ENCODE measurements around the gene ALOX15B.
"Not testable (repeated sequence)": the region's sequence is repeated elsewhere in the genome, so short reads cannot be mapped to it uniquely, and the experiment has no call there.

ALOX15B gene

DNA sequence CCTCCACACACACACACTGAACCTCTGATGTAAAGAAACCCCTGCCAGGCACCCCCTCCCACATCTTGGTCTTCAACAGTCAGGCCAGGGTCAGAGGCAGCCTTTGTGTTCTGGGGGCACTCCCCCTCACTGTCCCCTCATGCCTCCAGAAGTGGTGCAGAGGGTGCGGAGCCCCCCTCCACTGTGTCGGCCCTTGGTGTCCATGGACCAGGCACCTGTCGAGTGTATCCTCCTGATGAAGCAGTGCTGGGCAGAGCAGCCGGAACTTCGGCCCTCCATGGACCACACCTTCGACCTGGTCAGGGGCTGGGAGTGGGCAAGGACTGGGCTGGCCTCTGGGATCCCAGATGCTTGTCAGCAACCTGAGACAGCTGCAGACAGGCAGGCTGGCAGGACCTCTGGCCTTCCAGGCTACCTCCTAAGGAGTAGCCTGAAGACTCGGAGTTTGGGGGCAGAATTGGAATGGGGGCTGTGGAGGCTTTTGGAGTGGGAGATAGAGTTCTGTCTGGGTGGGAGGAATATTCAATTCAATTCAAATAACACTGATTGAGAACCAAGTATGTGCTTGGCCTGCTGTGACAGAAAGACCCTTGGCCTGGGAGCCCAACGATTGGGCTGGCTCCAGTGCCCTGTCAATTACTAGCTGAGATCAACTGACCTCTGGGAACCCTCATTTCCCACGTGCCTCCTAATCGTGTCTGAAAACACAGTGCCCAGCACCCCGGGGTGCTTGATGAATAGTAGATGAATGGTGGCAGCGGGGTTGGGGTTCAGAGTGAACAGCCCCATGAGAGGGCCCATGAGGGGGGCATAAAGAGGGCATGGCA is 24.9 kb upstream of the ALOX15B start:
- DNase-seq, result no peak

DNA sequence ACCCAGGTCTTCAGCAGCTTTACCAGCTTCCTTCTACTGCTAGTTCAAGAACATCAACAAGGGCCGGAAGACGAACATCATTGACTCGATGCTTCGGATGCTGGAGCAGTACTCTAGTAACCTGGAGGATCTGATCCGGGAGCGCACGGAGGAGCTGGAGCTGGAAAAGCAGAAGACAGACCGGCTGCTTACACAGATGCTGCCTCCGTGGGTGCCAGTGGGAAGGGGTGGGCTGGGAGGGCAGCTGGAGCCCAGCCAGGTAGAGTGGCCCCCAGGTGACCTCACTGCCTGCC is 24.4 kb upstream of the ALOX15B start:
- no peak for DNase-seq

DNA sequence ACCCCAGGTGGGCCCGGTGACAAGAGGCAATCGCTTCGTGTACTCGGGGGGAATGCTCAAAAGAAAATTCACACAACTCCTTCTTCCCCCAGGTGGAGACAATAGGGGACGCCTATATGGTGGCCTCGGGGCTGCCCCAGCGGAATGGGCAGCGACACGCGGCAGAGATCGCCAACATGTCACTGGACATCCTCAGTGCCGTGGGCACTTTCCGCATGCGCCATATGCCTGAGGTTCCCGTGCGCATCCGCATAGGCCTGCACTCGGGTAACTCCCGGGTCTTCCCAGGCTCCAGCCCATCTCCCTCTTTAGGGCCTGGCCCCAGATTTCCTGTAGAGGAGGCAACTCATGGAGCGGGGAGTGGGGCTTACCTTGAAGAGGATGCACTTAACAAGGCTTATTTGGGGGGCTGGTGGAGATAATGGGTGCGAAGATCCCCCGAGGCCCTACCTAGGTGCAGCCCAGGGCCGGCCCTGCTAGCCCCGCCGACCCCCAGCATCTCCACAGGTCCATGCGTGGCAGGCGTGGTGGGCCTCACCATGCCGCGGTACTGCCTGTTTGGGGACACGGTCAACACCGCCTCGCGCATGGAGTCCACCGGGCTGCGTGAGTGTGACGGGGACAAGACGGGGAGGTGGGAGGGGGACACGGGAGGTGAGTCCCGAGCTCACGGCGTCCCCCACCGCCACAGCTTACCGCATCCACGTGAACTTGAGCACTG is 23.5 kb upstream of the ALOX15B start:
- DNase-seq, result no peak

DNA sequence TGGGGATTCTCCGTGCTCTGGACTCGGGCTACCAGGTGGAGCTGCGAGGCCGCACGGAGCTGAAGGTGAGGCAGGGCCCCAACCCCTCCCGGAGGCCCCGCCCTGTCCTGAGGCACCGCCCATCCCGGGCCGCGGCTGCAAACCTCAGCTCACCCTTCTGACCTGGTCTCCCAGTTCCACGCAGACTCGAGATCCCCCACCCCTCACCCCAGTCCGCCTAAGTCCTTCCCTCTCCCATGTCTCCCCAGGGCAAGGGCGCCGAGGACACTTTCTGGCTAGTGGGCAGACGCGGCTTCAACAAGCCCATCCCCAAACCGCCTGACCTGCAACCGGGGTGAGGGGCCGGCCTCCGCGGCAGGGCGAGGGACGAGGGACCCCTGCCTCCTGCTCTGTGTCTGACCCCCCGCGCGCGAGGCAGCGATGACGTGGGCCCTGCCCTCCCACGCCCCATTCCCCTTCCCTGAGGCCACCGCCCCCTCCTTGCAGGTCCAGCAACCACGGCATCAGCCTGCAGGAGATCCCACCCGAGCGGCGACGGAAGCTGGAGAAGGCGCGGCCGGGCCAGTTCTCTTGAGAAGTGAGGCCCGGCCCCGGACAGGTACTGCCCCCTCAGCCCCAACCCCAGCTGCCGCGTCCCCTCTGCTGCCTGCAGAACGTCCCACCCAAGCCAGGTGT is 22.8 kb upstream of the ALOX15B start:
- DNase-seq, result no peak

DNA sequence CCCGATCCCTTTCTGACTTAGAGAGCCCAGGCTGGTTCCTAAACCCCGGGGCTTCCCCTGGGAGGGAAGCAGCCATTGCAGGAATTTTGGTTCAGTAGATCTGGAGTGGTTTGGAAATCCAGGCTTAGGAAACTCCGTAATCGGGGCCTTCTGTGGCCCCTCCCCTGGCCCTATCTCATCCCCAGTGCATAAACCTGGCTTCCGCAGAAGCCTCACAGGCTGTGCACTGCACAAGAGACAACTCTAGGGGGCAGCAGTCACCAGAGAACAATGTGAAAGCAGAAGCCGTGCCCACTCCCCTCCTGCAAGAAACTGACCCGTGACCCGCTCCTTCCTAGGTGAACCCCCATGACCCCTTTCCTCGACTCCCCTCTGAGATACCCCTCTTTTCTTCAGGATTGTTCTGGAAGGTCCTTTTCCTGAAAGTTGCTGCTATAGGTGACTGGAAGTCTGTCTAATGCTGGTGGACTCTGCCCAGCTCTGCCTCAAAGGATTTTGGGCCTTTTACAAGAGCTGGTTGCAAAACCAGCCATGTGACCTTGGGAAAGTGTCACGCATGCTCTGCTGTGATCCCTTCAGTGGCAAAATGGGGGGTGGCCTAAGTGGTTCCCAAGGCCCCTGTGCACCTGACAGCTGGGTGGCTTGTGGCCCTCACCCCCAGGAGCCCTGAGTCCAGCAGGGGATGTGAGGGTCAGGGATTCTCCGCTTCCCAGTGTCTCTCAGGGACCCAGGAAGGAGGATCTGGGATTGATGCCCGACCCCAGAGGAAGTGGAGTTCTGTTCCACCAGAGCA is 22.0 kb upstream of the ALOX15B start:
- no peak for DNase-seq

DNA sequence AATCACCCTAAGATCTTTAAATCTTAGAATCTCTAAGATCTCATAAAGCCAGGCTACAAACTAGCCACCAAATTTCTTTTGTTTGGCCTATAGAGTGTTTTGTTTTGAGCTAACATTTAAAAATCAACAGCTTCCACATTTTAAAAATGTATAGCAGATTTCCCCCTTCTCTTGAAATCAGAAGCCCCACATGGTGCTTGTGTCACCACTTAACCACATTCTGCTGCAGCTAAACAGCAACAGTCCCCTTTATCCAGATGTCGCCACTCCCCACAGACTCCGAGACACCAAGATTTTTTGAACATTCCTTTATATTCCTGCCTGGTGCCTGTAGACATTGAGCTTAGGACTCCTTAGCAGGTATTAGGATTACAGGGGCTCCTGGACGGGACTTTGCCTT is 20.4 kb upstream of the ALOX15B start:
- DNase-seq, result no peak

DNA sequence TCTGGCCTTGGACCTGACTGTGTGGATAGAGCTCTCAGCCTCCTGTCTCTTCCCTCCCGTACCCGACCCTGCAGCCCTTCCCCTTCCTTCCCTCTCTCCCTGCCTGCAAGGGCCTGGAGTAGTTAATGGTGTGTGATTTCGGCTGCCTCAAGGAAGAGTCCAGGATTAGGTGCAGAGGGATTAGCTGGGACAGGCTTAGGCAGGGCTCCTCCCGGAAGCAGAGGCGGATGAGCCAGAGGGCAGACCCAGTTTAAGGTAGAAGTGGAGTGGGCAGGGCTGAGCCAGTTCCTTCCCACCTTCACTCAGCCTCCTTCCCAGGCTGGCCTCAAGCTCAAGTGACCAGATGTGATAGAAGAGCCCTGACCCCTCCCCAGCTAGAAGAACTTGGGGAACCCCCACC is 19.7 kb upstream of the ALOX15B start:
- no peak for DNase-seq

DNA sequence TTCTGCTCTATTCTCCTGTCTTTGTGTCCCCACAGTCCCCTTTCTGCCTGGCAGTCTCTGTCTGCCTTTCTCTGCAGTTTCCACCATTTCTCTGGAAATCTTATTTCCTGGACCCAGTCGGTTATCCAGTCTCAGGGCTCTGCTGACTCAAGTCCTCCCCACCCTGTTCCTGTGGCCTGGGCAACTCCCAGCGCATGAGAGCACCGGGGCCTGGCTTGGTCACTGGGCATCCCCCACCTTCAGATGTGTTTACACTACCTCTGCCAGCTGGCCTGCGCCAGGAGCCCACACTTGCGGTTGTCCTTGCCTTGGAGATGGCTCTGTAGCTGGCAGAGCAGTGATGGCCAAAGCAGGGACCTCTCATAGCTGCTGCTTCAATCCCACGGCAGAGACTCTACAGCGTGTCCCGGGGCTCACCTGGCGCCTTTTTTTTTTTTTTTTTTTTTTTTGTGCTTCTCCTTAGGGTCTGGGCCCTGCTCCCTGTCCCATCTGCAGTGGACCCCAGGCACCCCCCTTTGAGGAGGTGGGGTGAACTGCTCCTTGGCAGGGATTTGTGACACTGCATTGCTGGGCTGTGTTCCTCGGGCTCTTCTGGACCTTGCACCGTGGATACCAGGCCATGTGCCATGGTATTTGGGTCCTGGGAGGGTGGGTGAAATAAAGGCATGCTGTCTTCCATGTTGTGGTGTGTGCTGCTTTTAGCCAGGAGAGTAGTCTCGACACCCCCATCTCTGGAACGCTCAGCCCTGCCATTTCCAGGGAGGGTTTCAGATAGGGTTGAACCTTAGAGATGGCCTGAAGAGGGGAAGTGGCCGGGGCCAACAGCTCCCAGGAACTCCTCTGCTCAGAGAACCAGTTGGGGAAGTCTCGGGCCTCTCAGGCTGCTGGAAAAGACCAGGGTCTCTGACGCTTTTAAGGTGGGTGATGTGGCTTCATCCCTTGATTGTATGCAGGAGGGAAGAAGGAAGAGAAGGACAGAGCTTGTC is 18.9 kb upstream of the ALOX15B start:
- no peak for DNase-seq

DNA sequence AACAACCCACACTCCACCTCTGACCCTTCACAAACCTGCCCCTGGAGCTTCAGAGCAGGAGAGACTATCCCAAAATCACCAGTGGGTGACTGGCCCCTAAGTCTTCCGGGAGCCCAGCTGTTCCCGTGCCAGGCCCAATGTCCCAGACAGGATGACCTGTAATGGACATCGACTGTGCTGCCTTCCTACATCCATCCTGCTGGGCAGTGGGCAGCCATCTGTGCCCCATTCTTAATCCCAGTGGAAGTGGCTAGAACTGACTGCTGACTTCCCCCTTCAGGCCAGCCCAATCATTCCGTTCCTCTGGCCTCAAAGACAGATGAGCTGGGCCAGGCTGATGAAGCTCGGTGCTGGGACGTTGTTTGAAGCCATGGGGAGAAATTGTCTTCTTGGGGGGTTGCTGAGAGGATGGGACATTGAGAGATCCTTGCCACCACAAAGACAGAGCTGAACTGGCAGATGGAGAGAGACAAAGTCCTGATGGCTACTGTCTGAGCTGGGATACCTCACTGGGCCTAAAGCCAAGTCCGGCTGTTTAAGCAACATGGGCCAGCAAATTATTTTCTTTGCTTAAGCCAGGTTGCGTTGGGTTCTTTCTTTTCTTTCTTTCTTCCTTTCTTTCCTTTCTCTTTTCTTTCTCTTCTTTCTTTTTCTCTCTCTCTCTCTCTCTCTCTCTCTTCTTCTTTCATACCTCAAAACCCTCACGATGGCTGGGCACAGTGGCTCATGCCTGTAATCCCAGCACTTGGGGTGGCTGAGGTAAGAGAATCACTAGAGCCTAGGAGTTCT is 17.9 kb upstream of the ALOX15B start:
- no peak for DNase-seq

DNA sequence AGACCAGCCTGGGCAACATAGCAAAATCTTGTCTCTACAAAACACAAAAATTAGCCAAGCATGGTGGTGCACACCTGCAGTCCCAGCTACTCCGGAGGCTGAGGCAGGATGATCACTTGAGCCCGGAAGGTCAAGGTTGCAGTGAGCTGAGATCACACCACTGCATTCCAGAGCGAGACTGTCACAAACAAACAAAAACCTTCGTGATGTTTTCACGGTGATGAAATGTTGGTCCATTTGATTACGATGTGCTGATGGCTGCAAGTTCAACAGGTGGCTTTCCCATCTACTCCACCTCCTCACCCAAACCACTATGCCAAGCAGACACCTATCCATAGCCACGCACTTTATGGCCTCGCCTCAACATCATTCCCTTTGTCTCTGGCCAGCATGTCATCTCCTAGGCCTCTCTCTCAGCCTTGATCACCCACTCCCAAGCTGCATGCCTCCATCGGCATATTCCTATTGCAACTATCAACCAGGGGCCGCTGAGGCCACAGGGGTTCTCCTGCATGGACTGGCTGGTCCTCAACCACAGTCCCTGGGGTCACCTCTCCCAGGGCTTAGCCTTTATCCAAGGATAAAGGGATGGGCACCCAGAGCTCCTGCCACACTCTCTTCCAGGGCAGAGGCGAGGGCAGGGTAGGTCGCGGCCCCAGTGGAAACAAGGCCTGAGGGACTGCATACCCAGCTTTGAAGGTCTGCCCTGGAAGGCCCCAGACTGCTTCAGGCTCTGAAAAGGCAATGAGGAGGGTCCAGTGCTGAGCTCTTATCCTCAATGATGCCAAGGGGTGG is 17.1 kb upstream of the ALOX15B start:
- DNase-seq, result no peak

DNA sequence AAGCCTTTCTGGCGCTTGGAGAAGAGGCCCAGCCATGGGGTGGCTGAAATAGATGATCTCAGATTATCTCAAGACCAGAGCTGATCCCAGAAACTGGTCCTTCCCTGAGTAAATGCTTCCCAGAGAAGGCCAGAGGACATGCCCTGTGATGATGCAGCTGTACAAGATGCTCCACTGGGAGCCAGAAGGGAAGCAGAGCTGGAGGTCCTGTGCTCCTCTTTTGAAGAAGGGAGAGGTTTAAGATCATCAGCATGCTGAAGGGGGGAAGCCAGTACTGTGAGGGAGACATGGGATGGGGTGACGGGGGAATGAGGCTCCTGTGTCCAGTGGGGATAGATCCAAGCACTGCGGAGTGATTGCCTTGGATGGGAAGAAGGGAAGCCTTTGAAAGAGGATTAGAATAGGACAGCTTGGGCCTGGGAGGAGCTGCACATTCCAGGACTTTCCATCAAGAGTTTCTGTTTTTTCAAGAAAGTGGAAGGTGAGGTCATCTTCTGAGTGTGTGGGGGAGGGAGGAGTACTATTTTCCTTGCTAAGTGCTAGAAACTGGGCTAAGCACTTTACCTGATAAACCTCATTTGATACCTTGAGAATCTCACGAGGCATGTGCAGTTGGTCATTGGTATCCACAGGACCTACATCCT is 16.4 kb upstream of the ALOX15B start:
- DNase-seq, result no peak

DNA sequence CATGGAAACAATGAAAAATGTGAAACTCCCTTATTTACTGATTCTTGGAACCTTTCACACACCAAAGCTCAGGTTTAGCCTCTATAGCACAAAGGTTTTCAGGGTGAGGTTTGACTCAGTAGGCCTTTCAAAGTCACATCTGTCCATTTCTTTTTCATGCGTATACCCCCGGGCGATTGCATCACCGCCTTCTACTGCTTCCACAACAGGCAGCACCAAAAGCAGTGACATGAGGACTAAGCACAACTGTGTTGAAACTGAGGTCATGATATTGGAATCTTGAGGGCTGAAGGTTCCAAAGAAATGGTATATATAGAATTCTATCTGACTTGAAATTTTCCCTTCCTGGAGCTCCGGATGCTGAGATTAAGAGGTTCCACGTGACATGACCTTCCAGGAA is 14.7 kb upstream of the ALOX15B start:
- not testable (repeated sequence) for DNase-seq

DNA sequence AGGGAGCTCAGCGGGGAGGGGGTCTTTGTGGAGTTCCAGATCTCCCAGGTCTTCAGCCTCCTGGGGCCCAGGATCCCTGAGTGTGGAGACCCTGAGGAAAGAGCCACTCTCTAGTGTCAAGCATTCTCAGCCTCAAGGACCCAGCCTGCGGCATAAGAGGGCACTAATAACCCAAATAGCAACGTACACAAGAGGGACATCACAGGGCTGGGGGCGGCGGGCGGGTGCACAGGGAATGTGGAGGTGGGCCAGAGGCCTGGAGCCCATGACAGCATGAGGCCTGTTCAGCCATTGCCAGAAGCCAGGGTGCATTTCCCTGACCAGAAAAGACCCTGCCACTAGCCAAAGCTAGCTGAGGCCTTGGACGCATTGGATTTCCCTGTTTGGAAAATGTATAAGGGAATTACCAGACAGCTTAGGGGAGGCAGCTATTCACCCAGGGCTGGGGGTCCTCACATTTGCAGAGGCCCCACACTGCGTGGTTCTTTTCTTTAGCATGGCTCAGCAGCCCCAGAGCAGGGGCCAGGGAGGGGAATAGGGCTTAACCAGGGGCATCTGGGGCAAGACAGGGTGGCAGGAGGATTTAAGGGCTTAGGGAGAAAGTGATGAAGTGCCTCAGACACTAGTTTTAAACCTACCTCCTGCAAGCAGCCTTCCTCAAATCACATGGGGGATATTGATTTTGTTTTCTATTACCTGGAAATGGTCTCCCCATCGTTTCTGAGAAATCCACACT is 13.5 kb upstream of the ALOX15B start:
- no peak for DNase-seq

DNA sequence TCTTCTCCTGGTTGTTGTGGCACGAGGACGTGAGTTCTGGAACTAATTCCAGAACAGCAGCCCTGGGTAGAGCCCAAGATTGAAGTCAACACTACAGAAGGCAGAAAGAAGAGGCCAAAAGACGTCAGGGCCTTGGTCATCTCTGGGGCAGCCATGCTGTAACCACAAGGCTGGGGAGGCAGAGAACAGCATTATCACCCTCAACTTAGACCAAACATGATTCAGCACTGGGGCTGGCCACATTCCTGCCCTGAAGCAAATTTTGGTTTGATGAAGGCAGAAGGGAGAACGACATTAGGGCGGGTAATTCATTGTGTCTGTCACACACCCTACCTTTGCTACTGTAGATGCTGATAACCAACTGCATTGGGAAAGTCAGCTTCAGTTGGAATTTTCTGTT is 9.7 kb upstream of the ALOX15B start:
- DNase-seq, result no peak

DNA sequence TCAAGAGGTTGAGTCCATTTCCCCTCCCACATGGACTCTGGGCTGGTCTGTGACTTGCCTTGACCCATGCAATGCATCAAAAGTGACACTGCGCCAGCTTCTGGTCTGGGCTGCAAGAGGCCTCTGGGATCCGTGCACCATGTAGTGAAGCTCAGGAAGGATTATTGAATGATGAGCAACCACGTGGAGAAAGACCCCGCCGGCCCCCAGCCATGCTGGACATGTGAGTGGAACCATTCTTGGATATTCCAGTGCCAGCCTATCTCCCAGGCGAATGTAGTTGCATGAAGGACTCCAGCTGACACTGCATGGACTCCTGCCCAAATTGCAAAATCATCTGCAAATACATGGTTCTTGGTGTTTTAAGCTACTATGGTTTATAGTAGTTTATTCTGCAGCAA is 7.6 kb upstream of the ALOX15B start:
- DNase-seq, result no peak

DNA sequence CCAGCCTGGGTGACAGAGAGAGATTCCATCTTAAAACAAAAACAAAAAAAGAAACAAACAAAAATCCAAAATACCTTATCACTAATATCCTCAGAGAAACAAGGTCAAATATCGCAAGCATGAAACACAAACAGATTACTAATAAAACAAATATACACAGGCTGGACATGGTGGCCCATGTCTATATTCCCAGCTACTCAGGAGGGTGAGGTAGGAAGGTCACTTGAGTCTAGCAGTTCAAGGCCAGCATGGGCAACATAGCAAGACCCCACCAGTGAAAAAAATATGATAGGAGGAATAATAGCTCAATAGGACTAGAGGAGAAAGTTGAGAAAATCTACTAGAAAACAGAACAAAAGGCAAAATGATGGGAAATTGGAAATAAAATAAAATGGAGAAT is 6.9 kb upstream of the ALOX15B start:
- no peak for DNase-seq

DNA sequence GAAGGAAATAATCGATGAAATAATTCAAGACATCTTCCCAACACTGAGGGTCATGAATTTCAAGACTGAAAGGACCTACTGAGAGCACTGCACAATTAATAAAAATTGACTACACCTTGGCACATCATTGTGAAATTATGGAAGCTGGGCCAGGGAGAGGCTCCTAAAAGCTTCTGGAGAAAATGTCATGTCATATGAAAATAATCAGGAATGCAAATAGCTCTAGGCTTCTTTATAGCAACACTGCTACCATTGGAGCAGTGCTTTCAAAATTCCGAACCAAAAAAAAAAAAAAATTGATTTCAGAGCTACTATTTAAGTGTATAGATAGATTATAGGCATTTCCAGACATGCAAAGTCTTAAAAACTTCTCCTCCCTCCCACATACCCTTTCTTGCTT is 6.4 kb upstream of the ALOX15B start:
- DNase-seq, result no peak

DNA sequence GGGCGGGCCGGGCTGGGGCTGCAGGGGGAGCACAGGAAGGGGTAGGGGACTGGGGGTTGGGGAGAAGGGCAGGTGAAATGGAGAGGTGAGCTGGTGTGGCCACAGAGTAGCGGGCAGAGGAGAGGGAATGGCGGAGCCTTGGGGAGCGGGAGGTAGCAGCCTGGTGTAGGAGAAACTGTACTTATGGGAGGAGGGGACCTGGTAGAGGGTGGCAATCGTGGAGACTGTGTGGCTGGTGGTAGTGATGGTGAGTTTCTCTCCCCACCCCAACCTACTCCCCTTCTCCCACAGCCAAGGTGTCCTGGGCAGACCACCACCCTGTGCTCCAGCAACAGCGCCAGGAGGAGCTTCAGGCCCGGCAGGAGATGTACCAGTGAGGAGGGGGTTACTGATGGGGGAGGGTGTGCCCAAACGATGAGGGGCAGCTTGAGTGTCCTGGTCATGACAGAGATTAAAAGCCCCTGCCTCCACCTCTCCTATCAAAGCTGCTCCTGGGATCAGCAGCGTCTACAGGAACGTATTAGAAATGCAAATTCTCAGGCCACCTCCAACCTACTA is 831 bp downstream of the ALOX15B start:
- no peak for DNase-seq
